IPS-18c (cell line): ENCODE measurements around the gene SIN3A.
"Not testable (repeated sequence)": the region's sequence is repeated elsewhere in the genome, so short reads cannot be mapped to it uniquely, and the experiment has no call there.

Experiments used
- H3K4me3 ChIP-seq: 2 replicates; pipeline ENCODE4 v1.7.0; 2013; ENCODE audit warnings: low read depth, mild to moderate bottlenecking, low read length, moderate library complexity; ENCODE audit not compliant: insufficient read depth
- H3K9me3 ChIP-seq: one replicate; pipeline ENCODE4 v1.6.1; 2013; ENCODE audit warnings: mild to moderate bottlenecking, low read length, moderate library complexity; ENCODE audit not compliant: control insufficient read depth, insufficient read depth

SIN3A gene

GRCh38 chr15:75451674-75452363, at the start of gene SIN3A:
Gene SIN3A, minus strand, starts transcription at chr15:75451690. Its CDS starts 21,315 bp downstream, at chr15:75430375.
- H3K4me3 ChIP-seq: peak within 1 kb of the TSS; percentile 91

GRCh38 chr15:75493732-75494131, 42.2 kb upstream of the SIN3A start:
- Histone ChIP-seq H3K4me3 (no peak overlapping the region), H3K9me3 (peaks cover 3% of the 10 kb centered on the region)

More at GRCh38 chr15:75451674-75452363, at the start of gene SIN3A:
- H3K9me3 ChIP-seq: no peaks in the 10 kb centered on the region

GRCh38 chr15:75483961-75484360, 32.5 kb upstream of the SIN3A start:
- Histone ChIP-seq H3K9me3 (peaks cover 3% of the 10 kb centered on the region), H3K4me3 (no peak overlapping the region)

GRCh38 chr15:75483556-75483955, 32.1 kb upstream of the SIN3A start:
- not testable (repeated sequence) for H3K9me3 ChIP-seq, H3K4me3 ChIP-seq

GRCh38 chr15:75483106-75483505, 31.6 kb upstream of the SIN3A start:
- Histone ChIP-seq H3K4me3 (no peak overlapping the region), H3K9me3 (peaks cover 3% of the 10 kb centered on the region)

- not testable (repeated sequence) for H3K9me3 ChIP-seq, H3K4me3 ChIP-seq
Observed at GRCh38 chr15:75480463-75480862, 29.0 kb upstream of the SIN3A start.

- H3K4me3 ChIP-seq: no peak overlapping the region
- H3K9me3 ChIP-seq: peaks cover 3% of the 10 kb centered on the region
Observed at GRCh38 chr15:75479670-75480069, 28.2 kb upstream of the SIN3A start.

- not testable (repeated sequence) for H3K4me3 ChIP-seq, H3K9me3 ChIP-seq
Observed at GRCh38 chr15:75477094-75477493, 25.6 kb upstream of the SIN3A start.

GRCh38 chr15:75468913-75469598, 17.6 kb upstream of the SIN3A start:
- H3K4me3 ChIP-seq: no peak overlapping the region
- H3K9me3 ChIP-seq: no peaks in the 10 kb centered on the region

GRCh38 chr15:75460646-75461045, 9.2 kb upstream of the SIN3A start:
- H3K4me3 ChIP-seq: no peak overlapping the region
- no peaks in the 10 kb centered on the region for H3K9me3 ChIP-seq

- H3K4me3 ChIP-seq: no peak overlapping the region
- no peaks in the 10 kb centered on the region for H3K9me3 ChIP-seq
Observed at GRCh38 chr15:75459581-75459980, 8.1 kb upstream of the SIN3A start.

- Histone ChIP-seq H3K4me3 (peak overlapping the region; percentile 80; the same call in 1 of the 2 replicates), H3K9me3 (no peaks in the 10 kb centered on the region)
Observed at GRCh38 chr15:75456710-75457109, 5.2 kb upstream of the SIN3A start.

GRCh38 chr15:75455982-75456531, 4.6 kb upstream of the SIN3A start:
- no peaks in the 10 kb centered on the region for H3K9me3 ChIP-seq
- H3K4me3 ChIP-seq: peak overlapping the region; percentile 80

- Histone ChIP-seq H3K4me3 (peak overlapping the region; percentile 80), H3K9me3 (no peaks in the 10 kb centered on the region)
Observed at GRCh38 chr15:75455424-75455981, 4.0 kb upstream of the SIN3A start.

- H3K4me3 ChIP-seq: peak overlapping the region; percentile 80
Observed at GRCh38 chr15:75454471-75455378, 3.2 kb upstream of the SIN3A start.

GRCh38 chr15:75453703-75454470, 2.4 kb upstream of the SIN3A start:
- peak overlapping the region; percentile 84 for H3K4me3 ChIP-seq
- H3K9me3 ChIP-seq: no peaks in the 10 kb centered on the region

More at GRCh38 chr15:75454471-75455378, 3.2 kb upstream of the SIN3A start:
- no peaks in the 10 kb centered on the region for H3K9me3 ChIP-seq
